ENCODE results near the gene ACOT7.

The ACOT7 gene

GRCh38 chr1:6280761-6281451 lies 112.7 kb downstream of the ACOT7 start:
- DNase-seq, result no peak

- no peak for DNase-seq
These were observed 113.8 kb downstream of the ACOT7 start for GRCh38 chr1:6279613-6280383.

GRCh38 chr1:6279066-6279465 lies 114.5 kb downstream of the ACOT7 start:
- no peak for DNase-seq

GRCh38 chr1:6278263-6278662 lies 115.3 kb downstream of the ACOT7 start:
- DNase-seq, result no peak

- no peak for DNase-seq
These were observed 116.6 kb downstream of the ACOT7 start for GRCh38 chr1:6276811-6277555.

GRCh38 chr1:6275826-6276782 lies 117.5 kb downstream of the ACOT7 start:
- no peak for DNase-seq

- no peak for DNase-seq
These were observed 118.9 kb downstream of the ACOT7 start for GRCh38 chr1:6274622-6275139.

GRCh38 chr1:6274102-6274501 lies 119.5 kb downstream of the ACOT7 start:
- no peak for DNase-seq

GRCh38 chr1:6273380-6273891 lies 120.1 kb downstream of the ACOT7 start:
- DNase-seq, result no peak

- DNase-seq, result no peak
These were observed 120.7 kb downstream of the ACOT7 start for GRCh38 chr1:6272868-6273267.

GRCh38 chr1:6272452-6272851 lies 121.1 kb downstream of the ACOT7 start:
- DNase-seq, result no peak

GRCh38 chr1:6271554-6271953 lies 122.0 kb downstream of the ACOT7 start:
- DNase-seq, result no peak

- DNase-seq, result no peak
These were observed 122.6 kb downstream of the ACOT7 start for GRCh38 chr1:6271006-6271405.

- no peak for DNase-seq
These were observed 123.2 kb downstream of the ACOT7 start for GRCh38 chr1:6270401-6270800.

- DNase-seq, result no peak
These were observed 123.7 kb downstream of the ACOT7 start for GRCh38 chr1:6269720-6270400.

GRCh38 chr1:6269296-6269695 lies 124.3 kb downstream of the ACOT7 start:
- DNase-seq, result no peak

GRCh38 chr1:6268415-6268814 lies 125.2 kb downstream of the ACOT7 start:
- DNase-seq, result no peak

GRCh38 chr1:6267686-6268322 lies 125.8 kb downstream of the ACOT7 start:
- DNase-seq, result no peak

GRCh38 chr1:6266641-6267040 lies 126.9 kb downstream of the ACOT7 start:
- DNase-seq, result no peak

GRCh38 chr1:6265151-6265550 lies 128.4 kb downstream of the ACOT7 start:
- DNase-seq, result no peak

GRCh38 chr1:6263716-6264115 lies 129.9 kb downstream of the ACOT7 start:
- DNase-seq, result no peak
